SK-N-SH (cell line): Measurements from ENCODE around the gene ZNF592. TPM values are rescaled to one million over a fixed set of nuclear protein-coding genes. Genes with fewer than 3 reads are reported as not detected.

Source experiments
- CTCF ChIA-PET: fragments of 300-600, 350-600 bp; formaldehyde crosslinking; extraction: SDS; loops from one replicate; lab custom pipeline; 2021; lab: Yijun Ruan, JAX
- POLR2A ChIA-PET: fragments of 350-600 bp; sonication (Branson Sonifier 250); formaldehyde crosslinking; extraction: SDS; loops from one replicate; lab custom pipeline; 2020; ENCODE audit warnings: antibody characterized with exemption, inconsistent platforms; lab: Yijun Ruan, JAX
- DNase-seq: peaks from one replicate; pipeline ENCODE4 v3.0.0; 2012
- H2AFZ ChIP-seq: fragments of 200-600 bp; sonication (generic); 2 replicates; pipeline ENCODE4 v1.8.1; 2016; ENCODE audit warnings: antibody characterized with exemption, mild to moderate bottlenecking, low read depth
- H3F3A ChIP-seq: fragments of 200-600 bp; sonication (generic); replicated peaks from 2 replicates; pipeline ENCODE3; 2016; ENCODE audit warnings: antibody characterized with exemption, mild to moderate bottlenecking; ENCODE audit not compliant: insufficient read depth
- H3K27ac ChIP-seq, 2 experiments: fragments of 200-500 bp in 1 of 2; fragments of 200-600 bp in 1 of 2; sonication (Bioruptor generic) in 1 of 2; sonication (generic), shearing (Covaris generic) in 1 of 2; 2 replicates each; pipeline versions ENCODE4 v1.5.1 to v1.6.1; 2014 to 2016; ENCODE audit warnings: low read depth in 2 of 2, inconsistent platforms in 1 of 2, low read length in 1 of 2, mild to moderate bottlenecking in 1 of 2, mixed read lengths in 1 of 2
- H3K27me3 ChIP-seq: fragments of 200-600 bp; sonication (generic), shearing (Covaris generic); 2 replicates; pipeline ENCODE4 v1.6.1; 2016; ENCODE audit warnings: mixed run types; ENCODE audit not compliant: insufficient read depth
- H3K36me3 ChIP-seq, 2 experiments: fragments of 200-500 bp in 1 of 2; fragments of 200-600 bp in 1 of 2; sonication (Bioruptor generic) in 1 of 2; sonication (generic) in 1 of 2; replicated peaks in 1 of 2; 2 replicates each; pipeline versions ENCODE3 to v1.5.1; 2014 to 2016; ENCODE audit warnings: low read length in 1 of 2, mild to moderate bottlenecking in 1 of 2; ENCODE audit not compliant: insufficient read depth in 2 of 2, control insufficient read depth in 1 of 2
- H3K4me1 ChIP-seq, 2 experiments: fragments of 200-500 bp in 1 of 2; fragments of 200-600 bp in 1 of 2; sonication (Bioruptor generic) in 1 of 2; sonication (generic), shearing (Covaris generic) in 1 of 2; 2 replicates each; pipeline versions ENCODE4 v1.5.1 to v1.6.1; 2014 to 2016; ENCODE audit warnings: low read depth in 1 of 2, low read length in 1 of 2, mixed run types in 1 of 2; ENCODE audit not compliant: insufficient read depth in 2 of 2, control insufficient read depth in 1 of 2
- H3K4me2 ChIP-seq: fragments of 200-600 bp; sonication (generic), shearing (Covaris generic); 2 replicates; pipeline ENCODE4 v1.6.1; 2017; ENCODE audit warnings: mixed run types
- H3K4me3 ChIP-seq, 2 experiments: fragments of 200-500 bp in 1 of 2; fragments of 200-600 bp in 1 of 2; sonication (Bioruptor generic) in 1 of 2; sonication (generic), shearing (Covaris generic) in 1 of 2; 2 replicates each; pipeline versions ENCODE4 v1.5.1 to v1.8.1; 2014 to 2016; ENCODE audit warnings: low read depth in 2 of 2, inconsistent platforms in 1 of 2, low read length in 1 of 2, mild to moderate bottlenecking in 1 of 2, mixed read lengths in 1 of 2, moderate library complexity in 1 of 2
- H3K79me2 ChIP-seq: fragments of 200-600 bp; sonication (generic); 2 replicates; pipeline ENCODE4 v1.8.1; 2017; ENCODE audit warnings: mild to moderate bottlenecking; ENCODE audit not compliant: insufficient read depth
- H3K9ac ChIP-seq: fragments of 200-600 bp; sonication (generic); 2 replicates; pipeline ENCODE4 v1.6.1; 2017; ENCODE audit warnings: mixed run types
- H3K9me2 ChIP-seq: fragments of 200-600 bp; sonication (generic); 2 replicates; pipeline ENCODE4 v1.6.1; 2017; ENCODE audit warnings: mixed run types
- H3K9me3 ChIP-seq: fragments of 200-600 bp; sonication (generic); 2 replicates; pipeline ENCODE4 v1.6.1; 2017; ENCODE audit warnings: mixed run types, mild to moderate bottlenecking, moderate library complexity
- H4K20me1 ChIP-seq: fragments of 200-600 bp; sonication (generic); 2 replicates; pipeline ENCODE4 v1.6.1; 2017; ENCODE audit warnings: mild to moderate bottlenecking, mixed run types; ENCODE audit not compliant: insufficient read depth
- CHD2 ChIP-seq: fragments of 150-350 bp; IDR thresholded peaks from 2 replicates; pipeline ENCODE4 v1.6.1; 2018; ENCODE audit warnings: low read length; ENCODE audit not compliant: partially characterized antibody
- FOXJ3 ChIP-seq: sonication (generic); formaldehyde crosslinking; IDR thresholded peaks from 2 replicates; pipeline ENCODE4 v1.5.1; 2020; ENCODE audit warnings: mild to moderate bottlenecking, missing genetic modification reagents
- GABPA ChIP-seq: IDR thresholded peaks from 2 replicates; pipeline ENCODE4 v1.4.0; 2012; ENCODE audit warnings: low read depth, mild to moderate bottlenecking
- GATA2 ChIP-seq: sonication (generic); formaldehyde crosslinking; IDR thresholded peaks from 2 replicates; pipeline ENCODE4 v1.5.0; 2020; ENCODE audit warnings: mild to moderate bottlenecking, missing genetic modification reagents
- IRF3 ChIP-seq: fragments of 150-350 bp; IDR thresholded peaks from 2 replicates; pipeline ENCODE4 v1.6.1; 2016; ENCODE audit warnings: mild to moderate bottlenecking, low read depth, low read length
- MEF2A ChIP-seq: IDR thresholded peaks from 2 replicates; pipeline ENCODE4 v1.4.0; 2012; ENCODE audit warnings: low read depth, borderline replicate concordance
- MXI1 ChIP-seq: IDR thresholded peaks from 2 replicates; pipeline ENCODE4 v1.6.1; 2012; ENCODE audit warnings: mild to moderate bottlenecking, low read depth, low read length, improper control_type of control experiment
- NFIC ChIP-seq: IDR thresholded peaks from 2 replicates; pipeline ENCODE4 v1.4.0; 2012; ENCODE audit warnings: borderline replicate concordance
- POLR2AphosphoS5 ChIP-seq: IDR thresholded peaks from 2 replicates; pipeline ENCODE4 v1.6.1; 2012; ENCODE audit warnings: low read depth, low read length
- RAD21 ChIP-seq: IDR thresholded peaks from 2 replicates; pipeline ENCODE4 v1.6.1; 2012; ENCODE audit warnings: mild to moderate bottlenecking, low read length
- RXRA ChIP-seq: IDR thresholded peaks from 2 replicates; pipeline ENCODE4 v1.4.0; 2012; ENCODE audit warnings: low read depth, mild to moderate bottlenecking, borderline replicate concordance
- TAF1 ChIP-seq: IDR thresholded peaks from 2 replicates; pipeline ENCODE4 v1.6.1; 2012; ENCODE audit warnings: low read depth, mild to moderate bottlenecking, low read length, moderate library complexity, borderline replicate concordance
- TCF12 ChIP-seq: IDR thresholded peaks from 2 replicates; pipeline ENCODE4 v1.4.0; 2012
- TEAD4 ChIP-seq: IDR thresholded peaks from 2 replicates; pipeline ENCODE4 v1.4.0; 2012; ENCODE audit warnings: mild to moderate bottlenecking, borderline replicate concordance; ENCODE audit not compliant: insufficient read depth
- USF2 ChIP-seq: fragments of 150-350 bp; IDR thresholded peaks from 2 replicates; pipeline ENCODE4 v1.6.1; 2017; ENCODE audit warnings: antibody characterized with exemption, low read length, low read depth, borderline replicate concordance
- YY1 ChIP-seq: IDR thresholded peaks from 2 replicates; pipeline ENCODE4 v1.4.0; 2012; ENCODE audit warnings: low read depth, mild to moderate bottlenecking
- ZBTB33 ChIP-seq: IDR thresholded peaks from 2 replicates; pipeline ENCODE4 v1.4.0; 2012; ENCODE audit warnings: low read depth, borderline replicate concordance
- WGBS: methylation state at CpG from one replicate; pipeline ENCODE4 v1.1.6; 2017; ENCODE audit warnings: low lambda C conversion rate; 5-methylcytosine and 5-hydroxymethylcytosine counted together
- polyA plus RNA-seq, 3 experiments: library from polyadenylated mRNA; depleted of rRNA; stranded (reverse); fragments of >200 nt; gene quantifications; 2 replicates each; pipeline ENCODE4 v1.2.3, GENCODE V29; 2012
- TF ChIP-seq, protein P1 (sequence below): IDR thresholded peaks from 2 replicates; pipeline ENCODE4 v1.6.1; 2012; ENCODE audit warnings: mild to moderate bottlenecking, low read depth, low read length, moderate library complexity

The ZNF592 gene
- polyA plus RNA-seq, 1 of the 3 experiments (the other 2 are of a cell fraction) = 8.0 TPM

- no peaks in the 10 kb centered on the region for H3K9me3 ChIP-seq
- H4K20me1 ChIP-seq = no peaks in the 10 kb centered on the region
- no peak overlapping the region for H2AFZ ChIP-seq
- CTCF ChIA-PET = interaction anchor here (1.5 to 6.7 kb wide), 2 partner anchors 15 to 31 kb away, joined by 3 to 38 read pairs; no protein-coding TSS in a partner anchor
- no peak overlapping the region for H3K4me3 ChIP-seq
- H3K36me3 ChIP-seq = no peaks in the 10 kb centered on the region
- H3K4me1 ChIP-seq = peaks cover 7 to 24% of the 10 kb centered on the region in 2 experiments; a peak in 2 of 4 replicates
- TF ChIP-seq GATA2 (CRISPR knock-in tag) = no peak
- TF ChIP-seq TEAD4 = no peak
- no peak for DNase-seq
- no peak overlapping the region for H3K27ac ChIP-seq
- H3K4me2 ChIP-seq = no peak overlapping the region
- H3K27me3 ChIP-seq = no peaks in the 10 kb centered on the region
- no peaks in the 10 kb centered on the region for H3K79me2 ChIP-seq
- no peaks in the 10 kb centered on the region for H3K9me2 ChIP-seq
- no peak overlapping the region for H3K9ac ChIP-seq
- H3F3A ChIP-seq = no peaks in the 10 kb centered on the region
- 60% methylated on average over 2 of the region's 2 CpGs for WGBS
- POLR2A ChIA-PET = no interaction called here
Observed at GRCh38 chr15:84830036-84830435, 81.6 kb downstream of the ZNF592 start.

- Histone ChIP-seq H3K4me2 (no peak overlapping the region), H3K36me3 (no peaks in the 10 kb centered on the region), H4K20me1 (no peaks in the 10 kb centered on the region), H3K4me3 (no peak overlapping the region), H2AFZ (no peak overlapping the region), H3K9me3 (no peaks in the 10 kb centered on the region), H3K27ac (no peak overlapping the region), H3K79me2 (no peaks in the 10 kb centered on the region), H3K4me1 (peaks cover 7 to 21% of the 10 kb centered on the region in 2 experiments; a peak in 2 of 4 replicates), H3F3A (no peaks in the 10 kb centered on the region), H3K27me3 (no peaks in the 10 kb centered on the region), H3K9ac (no peak overlapping the region), H3K9me2 (no peaks in the 10 kb centered on the region)
- WGBS = 84% methylated on average over 5 of the region's 5 CpGs
- no peak for TF ChIP-seq FOXJ3 (CRISPR knock-in tag)
- TF ChIP-seq POLR2AphosphoS5 = no peak
- no peak for TF ChIP-seq NFIC
- TF ChIP-seq ZBTB33 = no peak
- no peak for TF ChIP-seq GABPA
- TF ChIP-seq TCF12 = no peak
- no peak for TF ChIP-seq CHD2
- TF ChIP-seq MXI1 = no peak
- no peak for TF ChIP-seq RAD21
- TF ChIP-seq, protein P1, sequence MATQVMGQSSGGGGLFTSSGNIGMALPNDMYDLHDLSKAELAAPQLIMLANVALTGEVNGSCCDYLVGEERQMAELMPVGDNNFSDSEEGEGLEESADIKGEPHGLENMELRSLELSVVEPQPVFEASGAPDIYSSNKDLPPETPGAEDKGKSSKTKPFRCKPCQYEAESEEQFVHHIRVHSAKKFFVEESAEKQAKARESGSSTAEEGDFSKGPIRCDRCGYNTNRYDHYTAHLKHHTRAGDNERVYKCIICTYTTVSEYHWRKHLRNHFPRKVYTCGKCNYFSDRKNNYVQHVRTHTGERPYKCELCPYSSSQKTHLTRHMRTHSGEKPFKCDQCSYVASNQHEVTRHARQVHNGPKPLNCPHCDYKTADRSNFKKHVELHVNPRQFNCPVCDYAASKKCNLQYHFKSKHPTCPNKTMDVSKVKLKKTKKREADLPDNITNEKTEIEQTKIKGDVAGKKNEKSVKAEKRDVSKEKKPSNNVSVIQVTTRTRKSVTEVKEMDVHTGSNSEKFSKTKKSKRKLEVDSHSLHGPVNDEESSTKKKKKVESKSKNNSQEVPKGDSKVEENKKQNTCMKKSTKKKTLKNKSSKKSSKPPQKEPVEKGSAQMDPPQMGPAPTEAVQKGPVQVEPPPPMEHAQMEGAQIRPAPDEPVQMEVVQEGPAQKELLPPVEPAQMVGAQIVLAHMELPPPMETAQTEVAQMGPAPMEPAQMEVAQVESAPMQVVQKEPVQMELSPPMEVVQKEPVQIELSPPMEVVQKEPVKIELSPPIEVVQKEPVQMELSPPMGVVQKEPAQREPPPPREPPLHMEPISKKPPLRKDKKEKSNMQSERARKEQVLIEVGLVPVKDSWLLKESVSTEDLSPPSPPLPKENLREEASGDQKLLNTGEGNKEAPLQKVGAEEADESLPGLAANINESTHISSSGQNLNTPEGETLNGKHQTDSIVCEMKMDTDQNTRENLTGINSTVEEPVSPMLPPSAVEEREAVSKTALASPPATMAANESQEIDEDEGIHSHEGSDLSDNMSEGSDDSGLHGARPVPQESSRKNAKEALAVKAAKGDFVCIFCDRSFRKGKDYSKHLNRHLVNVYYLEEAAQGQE = no peak
- TF ChIP-seq YY1 = no peak
- TF ChIP-seq TEAD4 = no peak
- TF ChIP-seq RXRA = no peak
- no peak for TF ChIP-seq TAF1
- TF ChIP-seq USF2 = no peak
- no peak for TF ChIP-seq IRF3
- no peak for TF ChIP-seq MEF2A
- CTCF ChIA-PET = interaction anchor here (1.6 to 6.7 kb wide), 2 partner anchors 8 to 14 kb away, joined by 5 to 38 read pairs; no protein-coding TSS in a partner anchor
- POLR2A ChIA-PET = no interaction called here
- DNase-seq = no peak
Observed at GRCh38 chr15:84831028-84831427, 82.6 kb downstream of the ZNF592 start.
